Measurements from ENCODE around the gene CNPY3. TPM values are rescaled to one million over a fixed set of nuclear protein-coding genes. Genes with fewer than 3 reads are reported as not detected.

Gene CNPY3
- total and polyA plus RNA-seq, 10 of the 15 experiments (the other 5 are each of a cell fraction or from before 2014, with no cell fraction given) = 7.2 to 102 (median 73.6) TPM

DNA sequence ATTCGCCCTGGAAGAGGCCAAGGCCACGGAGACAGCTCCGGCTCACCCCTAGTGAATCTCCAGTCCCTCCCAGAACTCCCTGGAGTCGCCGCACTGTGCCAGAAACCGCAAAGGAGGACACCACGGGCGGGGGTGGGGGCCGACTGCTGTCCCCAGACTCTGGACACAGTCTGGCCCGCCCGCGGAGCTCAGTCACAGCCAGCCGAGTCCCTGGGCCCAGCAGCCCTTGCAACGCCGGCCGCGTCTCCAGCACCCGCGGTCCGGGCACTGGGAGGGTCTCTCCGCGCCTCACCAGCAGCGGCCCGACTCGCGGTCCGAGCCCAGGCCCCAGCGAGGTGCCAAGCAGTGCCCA, 49.2 kb downstream of the CNPY3 start:
- Histone ChIP-seq H4K20me1 (ENCODE audit: control insufficient read depth, insufficient read depth) (no peaks in the 10 kb centered on the region), H3K36me3 (ENCODE audit: control insufficient read depth in 2 of 2, insufficient read depth in 2 of 2, low read length in 1 of 2) (no peaks in the 10 kb centered on the region), H3K27me3 (replicated peaks in 1 of 2; ENCODE audit: control insufficient read depth in 2 of 2, insufficient read depth in 2 of 2, low read length in 1 of 2) (no peaks in the 10 kb centered on the region), H3K9me3 (replicated peaks; ENCODE audit: control insufficient read depth, insufficient read depth, low read length) (no peaks in the 10 kb centered on the region), H3K4me3 (peak overlapping the region; percentile 88), H3K4me1 (ENCODE audit: control insufficient read depth, insufficient read depth, low read length) (peaks cover 10% of the 10 kb centered on the region), H2AFZ (ENCODE audit: control insufficient read depth, low read depth, low read length) (peak overlapping the region; percentile 73), H3K4me2 (ENCODE audit: control insufficient read depth, insufficient read depth) (peak overlapping the region; percentile 78), H3K79me2 (ENCODE audit: control insufficient read depth, insufficient read depth, low read length) (peaks cover 25% of the 10 kb centered on the region), H3K27ac (ENCODE audit: control insufficient read depth, insufficient read depth) (peak overlapping the region; percentile 33), H3K9ac (ENCODE audit: control insufficient read depth, insufficient read depth, low read length) (peak overlapping the region; percentile 90)
- in situ Hi-C loops (cut with MboI) = no loop called here
- WGBS (ENCODE audit: insufficient coverage, insufficient replicate concordance, low lambda C conversion rate, missing lambda C conversion rate) = 1% methylated on average over 28 of the region's 28 CpGs
- no peak for FAIRE-seq
- RAD21 ChIA-PET (ENCODE audit: unreplicated experiment) = interaction anchor here (0.9 to 2.2 kb wide), 3 partner anchors 29 to 41 kb away, joined by 3 to 8 read pairs (median 3); partner anchors contain the start of genes KLHDC3 and MEA1
- no peak for DNase-seq (ENCODE audit: low read depth, low spot score)
- BruUV-seq (replicated peaks) = no TSS peak
- intact Hi-C loops (cut with micrococcal nuclease; ENCODE audit: unreplicated experiment) = no loop called here
- ATAC-seq = no peak; the same call in 2 of the 3 replicates
- SMC1A ChIA-PET (ENCODE audit: uncharacterized antibody, unreplicated experiment) = interaction anchor here (0.6 to 1.5 kb wide), 4 partner anchors 36 to 463 kb away, joined by 3 to 4 read pairs (median 4); partner anchors contain the start of genes CNPY3, KLHDC3 and MEA1
- CTCF ChIA-PET = interaction anchor here (1.1 to 1.9 kb wide), 6 partner anchors 13 to 528 kb away, joined by 3 to 5 read pairs (median 5); partner anchors contain the start of genes KLHDC3 and MEA1
- TF ChIP-seq RUNX3 (IDR thresholded peaks at IDR 0.05; ENCODE audit: low read length) (peak; percentile 51), BACH1 (IDR thresholded peaks at IDR 0.05; ENCODE audit: borderline replicate concordance) (peak; percentile 40; the same call in 1 of the 2 replicates), RB1 (IDR thresholded peaks at IDR 0.05; ENCODE audit: borderline replicate concordance) (no peak)
- POLR2A ChIA-PET = interaction anchor here (0.5 to 3.0 kb wide), 9 partner anchors 8 to 797 kb away, joined by 3 to 20 read pairs (median 4); partner anchors contain the start of genes CNPY3, KLC4, KLHDC3 and MEA1

DNA sequence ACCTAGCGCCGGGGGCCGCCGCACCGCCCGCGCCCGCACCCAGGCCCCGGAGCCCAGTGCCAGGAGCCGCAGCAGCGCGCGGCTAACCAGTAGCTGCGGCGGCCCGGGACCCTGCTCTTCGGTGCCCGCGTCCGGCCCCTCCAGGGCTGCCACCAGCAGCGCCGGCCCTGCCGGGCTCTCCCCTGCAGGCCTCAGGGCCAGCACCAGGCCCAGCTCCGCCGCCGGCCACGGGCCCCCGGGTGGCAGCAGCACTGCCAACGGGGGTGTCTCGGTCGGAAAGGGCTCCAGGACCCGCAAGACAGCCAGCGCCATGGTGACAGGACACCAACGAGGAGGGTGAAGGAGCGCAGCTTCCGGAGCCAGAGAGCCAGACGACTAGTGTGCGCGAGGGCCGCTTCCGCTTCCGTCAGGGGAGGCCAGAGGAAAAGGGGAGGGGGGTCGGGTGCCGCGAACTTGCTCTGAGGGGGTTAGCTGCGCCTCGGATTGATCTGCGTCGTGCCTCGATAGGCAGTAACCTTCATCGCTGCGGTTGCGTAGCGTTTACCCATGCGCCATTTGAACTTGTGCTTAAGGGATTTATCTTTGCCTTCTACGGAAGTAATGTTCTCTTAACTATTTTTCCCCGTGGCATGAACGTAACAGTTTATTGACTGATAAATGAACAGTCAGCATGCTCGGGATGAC, 49.7 kb downstream of the CNPY3 start, which contains the start of gene PEX6:
Gene PEX6, minus strand, starts transcription at position 343 of the 684 bp plus-strand sequence. Its CDS starts 31 bp downstream, at position 312.
- 2% methylated on average over 54 of the region's 59 CpGs for WGBS (ENCODE audit: insufficient coverage, insufficient replicate concordance, low lambda C conversion rate, missing lambda C conversion rate)
- intact Hi-C loops (cut with micrococcal nuclease; ENCODE audit: unreplicated experiment) = no loop called here
- ATAC-seq = peak; percentile 96
- peak; percentile 81 for TF ChIP-seq YY1 (IDR thresholded peaks at IDR 0.05; ENCODE audit: low read depth, low read length)
- peak; percentile 95 for TF ChIP-seq POLR2AphosphoS5 (IDR thresholded peaks at IDR 0.05; ENCODE audit: low read length)
- TF ChIP-seq GABPA (IDR thresholded peaks at IDR 0.05; ENCODE audit: low read depth) = peak; percentile 90
- peak; percentile 76; the same call in 1 of the 2 replicates for TF ChIP-seq GATAD2B (conservative IDR thresholded peaks at IDR 0.05; ENCODE audit: low read depth)
- TF ChIP-seq ATF7 (IDR thresholded peaks at IDR 0.05; ENCODE audit: low read depth) = 0 out of 2 replicates have a peak, but pooled peaks have one; percentile 31
- 0 out of 2 replicates have a peak, but pooled peaks have one; percentile 45 for TF ChIP-seq DPF2 (IDR thresholded peaks at IDR 0.05)
- TF ChIP-seq ELK1 (IDR thresholded peaks at IDR 0.05; ENCODE audit: low read depth, low read length) = peak; percentile 71
- no peak for TF ChIP-seq YBX1 (IDR thresholded peaks at IDR 0.05)
- TF ChIP-seq BHLHE40 (IDR thresholded peaks at IDR 0.05; ENCODE audit: borderline replicate concordance in 1 of 2, low read depth in 2 of 2, low read length in 1 of 2) = 0 out of 4 replicates have a peak, but pooled peaks of 1 of the 2 experiments have one; percentile 4
- peak; percentile 73 for TF ChIP-seq IKZF1 (conservative IDR thresholded peaks at IDR 0.05)
- TF ChIP-seq TCF3 (IDR thresholded peaks at IDR 0.05; ENCODE audit: borderline replicate concordance, insufficient read depth, low read depth, low read length) = no peak
- no peak for TF ChIP-seq FOXM1 (IDR thresholded peaks at IDR 0.05; ENCODE audit: low read depth, low read length)

More for the DNA sequence above, 49.7 kb downstream of the CNPY3 start, which contains the start of gene PEX6:
- no TSS peak for BruUV-seq (replicated peaks)
- peaks cover 13% of the 10 kb centered on the region for H3K4me1 ChIP-seq (ENCODE audit: control insufficient read depth, insufficient read depth, low read length)
- H3K4me2 ChIP-seq (ENCODE audit: control insufficient read depth, insufficient read depth) = peak within 1 kb of the TSS; percentile 94
- SMC1A ChIA-PET (ENCODE audit: uncharacterized antibody, unreplicated experiment) = interaction anchor here (0.7 to 1.7 kb wide), 9 partner anchors 14 to 165 kb away, joined by 3 to 5 read pairs (median 4); partner anchors contain the start of genes CNPY3, CUL7, KLHDC3 and MEA1
- FAIRE-seq (peak; percentile 92), DNase-seq (ENCODE audit: low read depth, low spot score) (peak; percentile 64)
- H2AFZ ChIP-seq (ENCODE audit: control insufficient read depth, low read depth, low read length) = peak within 1 kb of the TSS; percentile 73
- no peaks in the 10 kb centered on the region for H3K27me3 ChIP-seq (replicated peaks in 1 of 2; ENCODE audit: control insufficient read depth in 2 of 2, insufficient read depth in 2 of 2, low read length in 1 of 2)
- H4K20me1 ChIP-seq (ENCODE audit: control insufficient read depth, insufficient read depth) = no peaks in the 10 kb centered on the region
- H3K9ac ChIP-seq (ENCODE audit: control insufficient read depth, insufficient read depth, low read length) = peak within 1 kb of the TSS; percentile 90
- H3K36me3 ChIP-seq (ENCODE audit: control insufficient read depth in 2 of 2, insufficient read depth in 2 of 2, low read length in 1 of 2) = no peaks in the 10 kb centered on the region
- RAD21 ChIA-PET (ENCODE audit: unreplicated experiment) = interaction anchor here (0.9 to 2.2 kb wide), 5 partner anchors 28 to 48 kb away, joined by 3 to 8 read pairs (median 3); partner anchors contain the start of genes KLHDC3, MEA1 and RRP36
- POLR2A ChIA-PET = interaction anchor here (0.5 to 3.0 kb wide), 9 partner anchors 8 to 191 kb away, joined by 3 to 20 read pairs (median 4); partner anchors contain the start of genes CNPY3, KLC4, KLHDC3 and MEA1
- H3K79me2 ChIP-seq (ENCODE audit: control insufficient read depth, insufficient read depth, low read length) = peaks cover 25% of the 10 kb centered on the region
- H3K4me3 ChIP-seq = peak within 1 kb of the TSS; percentile 88
- CTCF ChIA-PET = interaction anchor here (1.1 to 1.9 kb wide), 6 partner anchors 14 to 527 kb away, joined by 3 to 5 read pairs (median 5); partner anchors contain the start of genes KLHDC3 and MEA1
- H3K9me3 ChIP-seq (replicated peaks; ENCODE audit: control insufficient read depth, insufficient read depth, low read length) = no peaks in the 10 kb centered on the region
- in situ Hi-C loops (cut with MboI) = no loop called here
- peak within 1 kb of the TSS; percentile 33 for H3K27ac ChIP-seq (ENCODE audit: control insufficient read depth, insufficient read depth)

All from GM12878 (cell line).